Mucosa of descending colon (tissue), 3 donors: ENCODE measurements around the gene APRT. TPM values are rescaled to one million over a fixed set of nuclear protein-coding genes. Genes with fewer than 3 reads are reported as not detected.

ENCODE experiments used
- ATAC-seq: fragments of 200-7000 bp; cut with Tn5 transposase; one replicate; pipeline ENCODE4 v1.9.1; 2020; ENCODE audit warnings: mild to moderate bottlenecking, moderate library complexity
- DNase-seq, 3 donors: peaks; one replicate each; pipeline ENCODE4 v3.0.0-alpha.2; 2020
- H3K36me3 ChIP-seq: fragments of 200-600 bp; one replicate; pipeline ENCODE4 v1.8.0; 2021; ENCODE audit warnings: low read depth, mild to moderate bottlenecking
- H3K4me1 ChIP-seq: fragments of 200-600 bp; one replicate; pipeline ENCODE4 v1.8.0; 2021; ENCODE audit warnings: low read depth, mild to moderate bottlenecking
- H3K4me3 ChIP-seq: fragments of 200-600 bp; one replicate; pipeline ENCODE4 v1.8.0; 2021; ENCODE audit warnings: mild to moderate bottlenecking
- H3K9me3 ChIP-seq: fragments of 200-600 bp; one replicate; pipeline ENCODE4 v1.8.0; 2021; ENCODE audit warnings: mild to moderate bottlenecking
- CTCF ChIP-seq: fragments of 200-600 bp; IDR thresholded peaks from one replicate; pipeline ENCODE4 v1.8.0; 2022; ENCODE audit warnings: antibody characterized with exemption, mild to moderate bottlenecking
- intact Hi-C, 2 donors: fragments of 100-400 bp; cut with DNase I in 1 of 2; cut with micrococcal nuclease in 1 of 2; formaldehyde crosslinking; loops; one replicate each; pipeline versions ENCODE4 v1.11.0 to v1.11.1; 2022; cut with DNase I, micrococcal nuclease
- total RNA-seq, 3 donors: library from RNA; stranded (reverse); fragmentation: NEBNext Ultra II Directional in 2 of 3; extraction: Animal tissue kit (Norgen Biotek cat#: 25700) in 2 of 3; gene quantifications; one replicate each; pipeline versions ENCODE4 v1.2.1 to v1.2.4, GENCODE V29; 2021 to 2023
- donor health status: DM: no; HTN: no; CAD: no; lungs with moderate emphysema.
- donor health status: DM: no; HTN: no; CAD: no.
- donor health status: DM: no; HTN: yes; CAD: no.

The APRT gene
- total RNA-seq, 3 donors from 2014 or later: 76.5 to 185 (median 113) TPM

GRCh38 chr16:88785106-88785924 is 26.4 kb downstream of the APRT start, which contains the start of gene PIEZO1:
Gene PIEZO1, minus strand, starts transcription at chr16:88785220. Its CDS starts 256 bp downstream, at chr16:88784964.
- H3K9me3 ChIP-seq: no peaks in the 10 kb centered on the region
- peak; percentile 84 for TF ChIP-seq CTCF
- ATAC-seq (peak; percentile 76), DNase-seq (peak; percentile 81 to 89 (median 88))
- no peaks in the 10 kb centered on the region for H3K36me3 ChIP-seq
- peaks cover 39% of the 10 kb centered on the region for H3K4me1 ChIP-seq
- intact Hi-C loops: no loop called here
- peak within 1 kb of the TSS; percentile 63 for H3K4me3 ChIP-seq

GRCh38 chr16:88784856-88785105 is 26.9 kb downstream of the APRT start:
- H3K9me3 ChIP-seq: no peaks in the 10 kb centered on the region
- DNase-seq (no peak), ATAC-seq (peak; percentile 53)
- peak overlapping the region; percentile 63 for H3K4me3 ChIP-seq
- intact Hi-C loops: loop anchor here in 1 of 2 donors (5.0 kb wide), 1 partner anchor 42 kb away; no protein-coding TSS in a partner anchor
- no peaks in the 10 kb centered on the region for H3K36me3 ChIP-seq
- peaks cover 44% of the 10 kb centered on the region for H3K4me1 ChIP-seq
- TF ChIP-seq CTCF: no peak

DNA sequence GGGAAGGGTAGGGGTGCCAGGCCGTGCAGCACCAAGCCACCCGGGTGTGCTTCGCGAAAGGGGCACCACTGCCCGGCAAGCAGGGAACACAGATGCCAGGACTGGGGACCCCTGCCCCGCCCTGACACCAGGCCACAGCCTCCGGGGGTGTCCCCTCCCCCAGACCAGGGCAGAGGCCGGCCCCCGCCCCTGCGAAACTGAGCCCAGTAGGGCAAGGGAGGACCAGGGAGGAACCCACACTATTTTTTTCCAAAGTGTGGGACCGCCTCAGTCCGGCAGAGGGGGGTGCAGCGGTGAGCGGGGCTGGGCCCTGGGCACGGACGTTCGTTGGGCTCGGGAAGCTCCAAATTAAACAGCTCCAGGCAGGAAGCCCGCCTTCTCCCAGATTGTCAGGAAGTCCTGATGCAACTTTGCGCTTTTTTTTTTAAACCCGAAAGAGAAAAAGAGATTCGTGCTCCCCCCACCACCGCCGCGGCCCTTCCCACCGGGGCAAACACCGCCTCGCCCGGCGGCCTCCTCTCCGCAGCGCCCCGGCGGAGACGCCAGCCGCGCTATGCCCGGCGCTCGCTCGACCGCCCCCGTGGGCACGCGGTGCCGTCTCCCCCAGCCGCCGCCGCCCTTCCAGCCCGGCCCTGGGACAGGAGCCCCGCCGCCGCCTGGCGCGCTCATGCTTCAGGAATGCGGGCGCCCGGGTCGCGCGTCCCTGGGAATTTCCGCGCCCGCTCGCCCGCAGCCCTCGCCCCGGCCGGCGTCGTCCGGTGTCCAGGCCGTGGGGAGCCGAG is 27.5 kb downstream of the APRT start:
- intact Hi-C loops: loop anchor here in 1 of 2 donors (5.0 kb wide), 1 partner anchor 42 kb away; no protein-coding TSS in a partner anchor
- H3K9me3 ChIP-seq: no peaks in the 10 kb centered on the region
- peak; percentile 57 for ATAC-seq
- peak; percentile 40 for TF ChIP-seq CTCF
- peaks cover 46% of the 10 kb centered on the region for H3K4me1 ChIP-seq
- no peaks in the 10 kb centered on the region for H3K36me3 ChIP-seq
- peak; percentile 75 to 83 (median 80) for DNase-seq
- peak overlapping the region; percentile 63 for H3K4me3 ChIP-seq

DNA sequence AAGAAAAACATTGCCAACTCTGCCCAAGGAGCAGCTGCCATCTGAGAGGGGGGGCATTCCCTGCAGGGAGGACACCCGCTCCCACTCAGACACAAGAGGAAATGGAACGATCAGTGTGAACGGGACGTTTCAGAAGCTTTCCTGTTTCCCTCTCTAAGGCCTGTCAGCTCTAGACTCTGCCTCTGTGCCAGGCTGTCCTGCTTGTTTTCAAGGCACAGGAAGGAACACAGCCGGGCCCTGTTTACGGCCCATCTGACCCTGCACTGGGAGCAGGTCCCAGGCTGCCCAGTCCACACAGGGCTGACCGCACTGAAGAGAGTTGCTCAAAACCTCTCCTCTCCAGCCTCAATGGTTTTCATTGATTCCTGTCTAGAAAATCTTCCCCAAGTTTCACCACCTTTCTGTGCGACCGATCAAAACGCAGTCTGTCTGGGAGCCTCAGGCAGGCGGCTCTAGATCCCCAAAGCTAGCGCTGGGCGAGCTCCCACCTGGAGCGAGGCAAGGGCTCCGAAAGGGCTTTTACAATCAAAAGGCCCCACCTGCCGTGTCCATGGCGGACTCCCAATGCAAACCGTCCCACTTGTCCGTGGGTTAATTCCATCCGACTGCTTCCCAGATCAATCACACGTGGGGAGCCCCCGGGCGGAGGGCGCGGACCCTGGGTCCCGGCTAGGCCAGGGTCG is 28.2 kb downstream of the APRT start:
- Histone ChIP-seq H3K9me3 (no peaks in the 10 kb centered on the region), H3K4me3 (peak overlapping the region; percentile 63), H3K4me1 (peaks cover 49% of the 10 kb centered on the region), H3K36me3 (no peaks in the 10 kb centered on the region)
- intact Hi-C loops: loop anchor here in 1 of 2 donors (5.0 kb wide), 1 partner anchor 41 kb away; no protein-coding TSS in a partner anchor
- DNase-seq (peak in 2 of 3 donors; percentile 49 to 61), ATAC-seq (peak; percentile 18)
- TF ChIP-seq CTCF: no peak
